ENCODE data around the gene HBA2.

DNA sequence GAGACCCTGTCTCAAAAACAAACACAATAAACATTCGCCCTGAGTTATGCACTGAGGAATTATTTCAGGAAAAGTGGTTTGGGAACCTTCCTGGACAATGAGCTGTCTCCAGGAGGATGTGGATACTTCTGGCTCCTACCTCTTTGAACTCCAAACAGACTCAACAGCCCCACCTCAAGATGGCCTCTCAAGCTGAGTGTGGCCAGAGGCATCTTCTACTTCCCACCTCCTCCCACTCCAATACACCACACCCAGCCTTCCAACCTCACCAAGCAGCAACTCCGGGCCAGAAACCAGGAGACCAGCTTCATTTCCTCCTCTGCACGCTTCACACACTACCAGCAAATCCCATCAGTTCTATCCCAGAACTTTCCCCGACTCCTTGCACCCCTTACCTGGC, 19.2 kb downstream of the HBA2 start:
- TF ChIP-seq, protein P1, sequence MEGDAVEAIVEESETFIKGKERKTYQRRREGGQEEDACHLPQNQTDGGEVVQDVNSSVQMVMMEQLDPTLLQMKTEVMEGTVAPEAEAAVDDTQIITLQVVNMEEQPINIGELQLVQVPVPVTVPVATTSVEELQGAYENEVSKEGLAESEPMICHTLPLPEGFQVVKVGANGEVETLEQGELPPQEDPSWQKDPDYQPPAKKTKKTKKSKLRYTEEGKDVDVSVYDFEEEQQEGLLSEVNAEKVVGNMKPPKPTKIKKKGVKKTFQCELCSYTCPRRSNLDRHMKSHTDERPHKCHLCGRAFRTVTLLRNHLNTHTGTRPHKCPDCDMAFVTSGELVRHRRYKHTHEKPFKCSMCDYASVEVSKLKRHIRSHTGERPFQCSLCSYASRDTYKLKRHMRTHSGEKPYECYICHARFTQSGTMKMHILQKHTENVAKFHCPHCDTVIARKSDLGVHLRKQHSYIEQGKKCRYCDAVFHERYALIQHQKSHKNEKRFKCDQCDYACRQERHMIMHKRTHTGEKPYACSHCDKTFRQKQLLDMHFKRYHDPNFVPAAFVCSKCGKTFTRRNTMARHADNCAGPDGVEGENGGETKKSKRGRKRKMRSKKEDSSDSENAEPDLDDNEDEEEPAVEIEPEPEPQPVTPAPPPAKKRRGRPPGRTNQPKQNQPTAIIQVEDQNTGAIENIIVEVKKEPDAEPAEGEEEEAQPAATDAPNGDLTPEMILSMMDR (IDR thresholded peaks at IDR 0.05) = no peak
- TF ChIP-seq POLR2A (IDR thresholded peaks at IDR 0.05) = no peak
